HG03108 (cell line): ENCODE data around the gene MXI1.

Source experiments
- ATAC-seq: cut with Tn5 transposase; IDR thresholded peaks from one replicate; pipeline ENCODE4 v1.9.1; 2021; ENCODE audit warnings: moderate library complexity; ENCODE audit not compliant: unreplicated experiment

The MXI1 gene

DNA sequence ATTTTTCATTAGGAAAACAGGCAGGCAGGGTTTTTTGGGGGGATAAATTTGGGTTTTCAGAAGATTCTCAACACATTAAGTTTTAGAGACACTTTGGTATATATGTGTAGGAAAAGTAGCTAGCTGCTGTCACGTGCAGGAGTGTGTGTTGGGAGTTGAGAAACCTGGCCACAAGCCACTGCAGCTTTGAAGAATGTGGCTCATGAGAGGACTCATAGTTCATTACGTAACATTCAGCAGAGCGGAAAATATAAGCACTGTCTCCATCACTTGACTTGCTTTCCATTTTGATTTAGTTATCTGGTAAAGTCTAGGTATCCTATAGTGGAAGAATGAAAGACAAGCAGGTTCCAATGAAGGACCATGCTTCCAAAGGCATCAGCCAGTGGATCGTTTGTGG lies 66.1 kb downstream of the MXI1 start:
- no peak for ATAC-seq

DNA sequence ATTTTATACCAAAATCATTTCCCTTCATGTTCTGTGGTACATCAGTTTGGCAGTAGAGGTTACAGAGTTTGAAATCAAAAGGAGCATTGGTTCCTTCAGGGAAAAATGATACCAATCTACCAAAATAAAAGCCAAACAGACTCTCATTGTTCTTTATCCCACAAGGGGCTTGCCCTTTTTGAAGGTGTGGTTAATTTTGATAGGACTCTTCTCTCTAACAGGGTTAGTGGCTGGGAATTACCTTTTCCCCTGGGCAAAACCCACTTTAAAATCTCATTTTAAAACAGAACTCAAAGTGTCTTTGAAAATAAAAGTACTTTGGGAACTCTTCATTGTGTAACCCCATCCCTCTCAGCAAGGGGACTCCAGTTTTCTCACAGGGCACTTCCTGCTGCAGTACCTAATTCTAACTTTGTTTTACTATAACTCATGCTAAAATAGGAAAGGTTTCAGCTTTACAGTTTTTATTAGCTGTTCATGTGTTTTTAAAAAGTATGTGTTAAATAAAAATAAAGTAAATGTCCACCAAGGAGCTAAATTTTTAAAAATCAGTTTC lies 66.7 kb downstream of the MXI1 start:
- peak; percentile 34 for ATAC-seq

DNA sequence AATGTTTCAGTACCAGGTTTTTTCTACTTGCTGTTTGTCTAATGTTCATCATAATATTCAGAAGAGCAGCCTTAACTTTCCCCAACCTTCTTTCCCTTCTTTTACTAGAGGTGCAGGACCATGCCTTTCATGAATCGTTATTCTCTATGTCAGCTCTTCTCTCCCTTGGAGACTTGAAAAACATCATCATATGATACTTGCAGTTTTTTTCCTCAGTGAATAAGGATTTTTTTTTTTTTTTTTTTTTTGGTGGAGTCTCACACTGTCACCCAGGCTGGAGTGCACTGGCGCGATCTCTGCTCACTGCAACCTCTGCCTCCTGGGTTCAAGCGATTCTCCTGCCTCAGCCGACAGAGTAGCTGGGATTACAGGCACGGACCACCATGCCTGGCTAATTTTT lies 67.2 kb downstream of the MXI1 start:
- no peak for ATAC-seq

DNA sequence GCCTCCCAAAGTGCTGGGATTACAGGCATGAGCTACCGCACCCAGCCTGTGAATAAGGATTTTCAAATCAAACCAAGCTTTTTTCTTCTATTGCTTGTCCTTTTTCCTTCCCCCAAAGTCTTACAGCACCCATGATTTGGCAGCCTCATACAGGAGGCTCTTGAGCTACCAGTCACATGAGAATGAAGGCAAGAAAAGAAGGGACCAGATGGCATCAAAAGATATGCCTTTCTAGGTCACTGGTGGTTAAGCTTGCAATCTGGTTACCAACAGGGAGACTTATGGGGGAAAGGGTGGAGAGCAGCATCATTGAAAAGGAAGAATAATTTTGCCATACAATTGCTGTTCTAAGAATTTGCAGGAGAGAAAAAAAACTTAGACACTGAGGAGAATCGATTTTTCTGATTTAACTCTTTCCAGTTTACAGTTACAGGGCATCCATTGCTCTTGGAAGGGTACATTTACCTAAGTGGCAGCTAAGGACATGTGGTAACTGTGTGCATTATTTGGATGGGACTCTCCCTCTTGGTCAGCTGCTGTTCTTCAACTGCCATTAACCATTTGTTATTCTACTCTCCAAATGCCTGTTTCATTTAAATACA lies 67.8 kb downstream of the MXI1 start:
- ATAC-seq = no peak

DNA sequence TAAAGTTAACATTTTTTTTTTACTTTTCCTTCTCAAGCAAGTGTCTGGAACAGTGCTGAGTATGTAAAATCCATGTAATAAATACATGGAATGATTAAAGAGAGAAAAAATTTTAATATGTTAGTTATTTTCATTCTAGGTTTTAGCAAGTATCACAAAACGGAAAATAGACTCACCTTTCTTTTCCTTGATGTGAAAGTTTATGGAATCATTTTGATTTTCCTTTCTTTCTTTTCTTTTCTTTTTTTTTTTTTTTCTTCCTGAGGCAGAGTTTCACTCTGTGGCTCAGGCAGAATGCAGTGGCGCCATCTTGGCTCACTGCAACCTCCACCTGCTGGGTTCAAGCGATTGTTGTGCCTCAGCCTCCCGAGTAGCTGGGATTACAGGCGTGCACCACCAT lies 69.2 kb downstream of the MXI1 start:
- ATAC-seq = no peak

DNA sequence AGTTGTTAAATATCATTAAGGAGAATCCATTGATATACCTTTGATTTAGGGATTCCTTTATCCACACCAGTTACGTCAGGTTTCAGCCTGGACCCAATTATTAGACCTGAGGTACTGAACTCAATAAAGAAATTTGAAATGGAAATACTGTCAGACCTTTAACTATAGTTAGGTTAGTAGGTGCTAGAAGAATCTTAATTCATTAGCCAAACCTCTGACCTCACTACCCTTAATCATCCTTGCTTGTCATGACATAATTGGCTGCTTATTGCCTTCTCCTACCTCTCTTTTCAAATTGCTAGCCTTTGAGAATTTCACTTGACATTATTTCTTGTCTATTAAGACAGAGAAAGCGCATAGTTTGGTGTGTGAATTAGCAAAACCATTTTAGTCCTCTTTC lies 70.2 kb downstream of the MXI1 start:
- no peak for ATAC-seq

DNA sequence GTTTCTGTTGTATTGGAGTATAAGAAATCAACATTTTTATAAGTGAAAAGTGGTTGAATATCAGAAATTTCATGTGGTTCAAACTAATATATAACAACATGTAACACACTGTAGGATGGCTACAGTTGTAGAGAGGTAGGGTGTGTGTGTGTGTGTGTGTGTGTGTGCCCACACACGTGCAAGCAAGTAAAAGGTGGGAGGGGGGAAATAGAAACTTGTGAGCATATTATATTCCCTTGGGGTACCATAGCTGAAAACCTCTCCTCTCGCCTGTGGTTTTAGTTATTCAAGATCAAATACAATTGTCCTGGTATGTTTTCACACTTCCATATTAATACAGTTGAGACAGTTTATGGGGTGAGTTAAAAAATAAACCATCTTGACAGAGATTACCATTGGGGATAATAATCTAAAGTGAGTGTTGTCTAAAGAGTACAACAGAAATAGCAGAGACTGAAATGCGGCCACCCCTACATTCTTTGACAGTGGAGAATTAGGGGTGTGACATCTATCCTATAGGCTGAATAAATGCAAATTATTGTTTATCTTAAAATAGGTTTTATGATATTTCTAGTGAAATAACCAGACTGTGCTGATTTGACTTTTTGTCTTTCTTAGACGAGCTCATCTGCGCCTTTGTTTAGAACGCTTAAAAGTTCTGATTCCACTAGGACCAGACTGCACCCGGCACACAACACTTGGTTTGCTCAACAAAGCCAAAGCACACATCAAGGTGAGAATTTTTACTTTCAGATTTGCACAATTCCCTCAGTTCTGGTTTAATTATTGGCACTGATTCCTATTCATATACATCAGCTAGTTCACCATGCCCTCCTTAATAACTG lies 71.4 kb downstream of the MXI1 start:
- ATAC-seq = no peak

DNA sequence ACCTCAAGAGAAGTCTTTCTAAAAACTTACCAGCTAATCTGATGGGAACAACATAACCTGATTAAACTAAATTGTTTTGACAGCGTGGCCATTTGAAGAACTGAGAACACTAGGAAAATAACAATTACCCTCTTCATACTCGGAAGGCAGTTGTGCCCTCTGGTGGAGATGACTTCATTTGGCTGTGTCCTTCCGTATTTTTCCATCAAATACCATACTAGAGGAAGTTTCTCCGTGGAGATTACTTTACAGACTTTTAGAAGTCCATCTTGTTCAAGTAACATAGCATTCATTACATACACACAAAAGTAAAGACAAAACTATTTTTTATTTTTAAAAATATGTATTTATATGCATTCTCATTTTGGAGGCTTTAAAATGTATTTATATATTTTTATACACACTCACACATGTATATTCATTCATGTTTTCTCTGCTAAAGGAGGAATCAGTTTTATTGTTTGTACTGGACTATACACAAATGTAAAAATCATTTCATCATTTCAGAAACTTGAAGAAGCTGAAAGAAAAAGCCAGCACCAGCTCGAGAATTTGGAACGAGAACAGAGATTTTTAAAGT lies 72.1 kb downstream of the MXI1 start:
- ATAC-seq = peak; percentile 57

DNA sequence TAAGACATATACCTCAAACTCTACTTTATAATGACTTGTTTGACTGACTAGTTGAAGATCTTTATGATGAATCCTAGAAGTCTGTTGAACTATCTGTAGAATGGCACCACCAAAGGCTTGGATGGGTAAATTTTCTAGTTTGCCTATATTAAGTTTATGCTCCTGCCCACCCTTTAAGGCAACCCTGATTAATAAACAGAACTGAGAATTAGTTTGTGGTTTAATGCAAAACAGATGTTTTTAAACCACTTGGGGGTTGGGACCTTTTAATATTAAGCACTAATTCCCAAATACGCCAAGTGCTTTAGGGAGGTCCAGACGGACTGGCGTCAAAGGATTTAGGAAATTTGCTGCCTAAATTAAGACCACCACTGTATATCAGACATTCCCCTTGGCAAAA lies 76.9 kb downstream of the MXI1 start:
- no peak for ATAC-seq

DNA sequence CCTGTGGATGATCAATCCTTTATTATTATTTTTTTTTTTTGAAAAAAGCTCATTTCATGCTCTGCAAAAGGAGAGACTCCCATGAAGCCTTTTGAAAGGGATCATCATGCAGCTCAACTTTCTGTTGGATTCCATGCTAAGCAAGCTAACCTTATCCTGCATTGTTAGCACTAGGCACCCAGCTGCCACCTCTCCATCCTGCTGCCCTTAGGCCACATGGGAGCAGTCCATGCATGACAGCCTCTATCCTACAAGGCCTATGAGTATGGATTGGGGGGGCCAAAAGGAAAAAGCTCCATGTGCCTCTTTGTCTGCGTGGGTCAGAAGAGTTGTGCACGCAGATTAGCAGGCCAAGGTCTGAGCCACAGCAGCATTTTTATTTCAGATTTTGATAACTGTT lies 78.1 kb downstream of the MXI1 start:
- no peak for ATAC-seq

DNA sequence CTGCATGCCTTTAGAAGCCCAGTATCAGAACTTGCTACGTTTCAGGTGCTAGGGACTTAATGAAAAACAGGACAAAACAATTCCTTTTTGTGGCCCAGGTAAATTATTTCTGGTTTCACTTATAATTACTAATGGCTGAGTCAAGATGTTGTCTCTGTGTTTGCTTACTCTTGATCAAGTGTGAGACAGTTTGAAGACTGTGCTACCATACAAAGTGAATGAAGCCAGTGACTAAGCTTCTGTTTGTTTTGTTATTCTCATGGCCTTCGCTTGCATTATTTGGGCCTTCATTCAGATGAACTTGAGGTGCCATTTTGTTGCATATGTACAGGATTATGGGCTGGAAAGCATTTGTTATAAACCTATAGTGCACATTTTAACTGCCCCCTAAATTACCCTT lies 79.4 kb downstream of the MXI1 start:
- no peak for ATAC-seq

DNA sequence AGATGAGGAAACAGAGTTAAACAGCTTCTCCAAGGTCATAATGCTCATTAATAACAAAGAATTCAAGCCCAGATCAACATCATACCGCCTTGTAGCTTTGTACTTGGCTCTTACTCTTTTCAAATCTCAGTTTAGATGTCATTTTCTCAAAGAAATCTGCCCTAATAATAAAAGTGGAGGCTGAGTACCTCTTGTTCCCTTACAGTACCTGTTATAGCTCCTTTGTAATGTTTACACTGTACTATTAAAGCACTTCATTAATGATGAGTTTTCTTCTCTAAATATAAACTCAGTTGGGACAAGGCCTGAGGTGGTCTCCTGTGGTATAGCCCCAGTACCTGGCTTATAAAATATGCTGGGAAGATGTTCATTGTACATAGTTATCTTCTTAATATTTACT lies 89.6 kb downstream of the MXI1 start:
- no peak for ATAC-seq

DNA sequence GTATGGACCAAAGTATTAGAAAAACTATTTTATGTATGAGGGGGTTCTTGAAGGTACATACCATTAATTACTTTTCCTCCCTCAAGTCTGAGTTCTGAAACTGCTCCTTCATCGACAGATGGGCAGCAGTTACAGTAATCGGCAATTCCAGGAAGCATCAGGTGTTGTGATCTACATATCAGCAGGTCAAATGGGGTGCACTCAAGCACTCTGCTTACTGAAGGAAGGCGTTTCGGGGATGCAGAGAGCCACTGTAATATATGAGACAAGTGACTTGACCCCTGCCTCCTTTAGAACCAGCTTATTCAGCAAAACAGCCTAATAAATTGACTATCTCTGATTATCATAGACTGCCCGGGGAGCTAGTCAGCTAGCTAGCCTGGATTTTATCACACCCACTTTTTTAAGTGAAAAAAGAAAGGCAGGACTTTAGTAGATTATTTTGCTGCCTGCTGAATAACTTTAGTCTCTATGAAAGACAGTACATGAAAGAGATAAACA lies 93.1 kb downstream of the MXI1 start:
- ATAC-seq = no peak

DNA sequence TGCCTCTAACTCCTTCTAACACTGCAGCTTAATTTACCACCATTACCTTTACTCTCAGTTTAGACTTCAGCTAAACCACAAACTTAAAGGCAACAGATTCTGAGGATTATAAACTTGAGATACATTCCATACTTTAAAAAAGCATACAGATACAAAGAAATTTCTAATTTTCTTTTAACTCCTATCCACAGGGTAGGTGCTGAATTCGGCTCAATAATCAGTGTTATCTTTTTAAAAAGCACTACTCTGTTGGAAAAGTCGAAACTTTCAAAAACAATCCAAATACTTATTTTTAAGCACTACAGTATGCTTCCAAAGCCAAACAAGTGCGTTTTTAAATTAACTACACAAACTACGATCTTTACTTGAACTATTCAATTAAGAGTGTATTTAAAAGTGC lies 96.3 kb downstream of the MXI1 start:
- no peak for ATAC-seq

DNA sequence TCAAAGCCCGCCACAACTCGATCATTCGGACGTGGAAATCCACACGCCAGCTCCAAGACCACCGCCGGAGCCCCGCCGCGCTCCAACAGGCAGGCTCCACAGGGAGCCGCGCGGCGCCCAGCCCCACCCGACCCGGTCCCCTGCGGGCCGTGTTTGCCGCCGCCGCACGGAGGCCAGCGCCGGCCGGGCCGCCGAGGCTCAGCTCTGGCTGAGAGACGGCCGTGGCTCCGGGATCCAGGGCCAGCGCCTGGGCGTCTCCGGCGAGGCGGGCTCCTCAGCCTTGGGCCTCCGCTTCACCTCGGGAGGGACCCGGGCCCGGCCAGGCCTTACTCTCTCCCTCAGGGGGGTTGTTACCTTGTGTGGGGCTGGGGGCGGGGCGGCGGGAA lies 97.0 kb downstream of the MXI1 start:
- ATAC-seq = peak; percentile 25

DNA sequence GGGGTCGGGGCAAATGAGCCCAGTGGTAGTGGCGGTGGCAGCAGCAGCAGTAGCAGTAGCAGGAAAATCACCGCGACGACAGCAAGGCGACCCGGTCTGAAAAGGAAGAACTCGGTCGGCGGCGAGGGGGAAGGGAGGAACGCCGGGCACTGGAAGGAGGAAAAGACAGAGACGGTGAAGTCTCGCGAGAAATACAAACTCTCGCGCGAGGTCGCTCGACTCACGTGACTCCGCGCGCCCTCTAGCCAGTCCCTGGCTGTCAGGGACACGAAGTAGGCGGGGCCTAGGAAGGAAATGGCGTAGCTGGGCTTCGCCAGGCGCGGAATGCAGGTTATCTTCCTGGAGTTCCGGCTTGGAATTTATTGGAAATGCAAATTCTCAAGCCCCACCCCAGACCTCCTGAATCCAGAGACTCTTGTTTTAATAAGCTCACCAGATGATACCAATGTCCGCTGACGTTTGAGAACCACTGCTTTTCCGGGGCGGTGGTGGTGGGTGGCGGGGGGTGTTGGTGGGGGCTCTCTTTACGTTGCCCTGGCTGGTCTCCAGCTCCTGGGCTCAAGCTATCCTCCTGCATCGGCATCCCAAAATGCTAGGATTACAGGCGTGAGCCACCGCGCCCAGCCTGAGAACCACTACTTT lies 97.5 kb downstream of the MXI1 start, which contains the start of gene SMNDC1:
Gene SMNDC1 (minus strand): TSS at position 141 of the 642 bp plus-strand sequence. CDS start 1,333 bp downstream, outside the sequence.
- peak; percentile 85 for ATAC-seq

DNA sequence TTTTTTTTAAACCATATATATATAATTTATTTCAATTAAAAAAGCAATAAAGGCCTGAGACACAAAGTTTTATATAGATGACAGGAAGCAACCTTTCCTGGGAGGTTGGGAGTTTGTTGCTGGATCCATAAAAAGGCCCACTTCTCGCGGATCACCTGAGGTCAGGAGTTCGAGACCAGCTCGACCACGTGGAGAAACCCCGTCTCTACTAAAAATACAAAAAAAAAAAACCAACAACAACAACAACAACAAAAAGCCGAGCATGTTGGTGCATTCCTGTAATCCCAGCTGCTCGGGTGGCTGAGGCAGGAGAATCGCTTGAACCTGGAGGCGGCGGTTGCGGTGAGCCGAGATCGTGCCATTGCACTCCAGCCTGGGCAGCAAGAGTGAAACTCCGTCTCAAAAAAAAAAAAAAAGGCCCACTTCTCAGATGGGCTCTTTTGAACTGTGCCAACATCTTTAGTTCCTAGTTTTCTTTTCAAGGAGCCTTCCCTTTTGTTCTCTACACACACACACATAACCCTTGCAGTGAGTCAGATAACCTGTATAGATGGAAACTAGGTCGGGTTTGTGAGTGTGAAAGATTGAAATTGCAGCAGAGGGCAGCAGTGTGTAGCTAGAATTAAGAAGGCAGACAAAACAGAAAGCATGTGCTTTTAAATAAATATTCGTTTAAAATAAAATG lies 98.5 kb downstream of the MXI1 start:
- ATAC-seq = peak; percentile 36

DNA sequence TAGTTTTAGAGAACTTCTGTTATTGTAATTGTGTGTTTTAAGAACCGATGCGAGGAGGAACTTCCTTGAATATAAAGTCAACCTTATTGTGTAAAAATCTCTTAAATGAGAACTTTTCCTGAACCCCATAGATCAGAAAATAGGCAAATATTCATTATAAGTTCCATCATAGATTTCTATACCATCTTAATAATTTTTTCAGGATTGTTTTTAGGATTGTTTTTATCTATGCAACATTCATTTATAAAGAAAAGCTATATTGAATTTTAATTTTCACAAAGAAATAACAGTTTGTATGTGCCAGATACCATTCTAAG lies 99.0 kb downstream of the MXI1 start:
- no peak for ATAC-seq

DNA sequence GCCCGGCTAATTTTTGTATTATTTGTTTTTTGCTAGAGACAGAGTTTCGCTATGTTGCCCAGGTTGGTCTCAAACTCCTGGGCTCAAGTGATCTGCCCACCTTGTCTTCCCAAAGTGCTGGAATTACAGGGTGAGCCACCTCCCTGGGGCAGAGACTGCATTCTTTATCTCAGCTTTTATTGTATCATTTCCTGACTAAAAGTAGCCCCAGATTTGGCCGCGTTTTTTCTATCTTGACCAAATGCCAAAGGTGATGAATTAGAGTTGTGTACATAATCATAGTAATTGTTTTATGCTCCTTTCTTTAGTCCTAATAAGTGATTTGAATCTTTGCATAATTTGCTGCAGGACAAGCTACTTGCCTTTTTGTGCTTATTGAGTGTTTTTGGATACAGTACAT lies 100.4 kb downstream of the MXI1 start:
- no peak for ATAC-seq

DNA sequence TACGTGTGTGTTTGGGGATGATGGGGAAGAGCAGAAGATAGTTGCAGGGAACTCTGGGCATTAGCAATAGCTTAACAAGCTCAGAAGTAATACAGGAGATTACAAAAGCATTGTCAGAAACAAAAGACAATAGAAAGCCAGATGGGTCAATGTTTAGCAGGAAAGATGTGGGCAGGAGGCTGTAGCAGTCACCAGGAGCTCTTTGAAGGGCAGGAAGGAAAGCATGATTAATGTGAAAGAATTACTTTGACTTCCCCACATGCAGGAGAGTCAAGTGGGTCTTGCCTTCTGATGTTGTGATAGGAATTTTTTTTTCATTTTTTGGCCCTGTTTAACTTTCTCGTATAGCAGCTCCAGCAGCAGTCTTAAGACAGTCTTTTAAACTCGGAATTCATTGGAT lies 103.3 kb downstream of the MXI1 start:
- no peak for ATAC-seq
